Stimulated activated CD8-positive, alpha-beta memory T cell treated with anti-CD3 and anti-CD28 coated beads, Interleukin-4, amount 100 ng/mL, for 4 hours (primary cell): ENCODE data around the gene FGR.
"Not testable (repeated sequence)": the region's sequence is repeated elsewhere in the genome, so short reads cannot be mapped to it uniquely, and the experiment has no call there.

ENCODE experiments used
- DNase-seq, 2 donors: peaks; one replicate each; pipeline ENCODE4 v3.0.0-alpha.2; 2020; ENCODE audit warnings: low read depth in 2 of 2, low spot score in 1 of 2

Gene FGR

GRCh38 chr1:27634985-27635367 lies at the start of gene FGR:
FGR (minus strand) TSS chr1:27635185; CDS start chr1:27623916, 11,269 bp downstream.
- DNase-seq = no peak

GRCh38 chr1:27684176-27684575 lies 49.2 kb upstream of the FGR start:
- no peak for DNase-seq

- DNase-seq = no peak
Observed at GRCh38 chr1:27682351-27682944, 47.5 kb upstream of the FGR start.

GRCh38 chr1:27681580-27681979 lies 46.6 kb upstream of the FGR start:
- not testable (repeated sequence) for DNase-seq

DNA sequence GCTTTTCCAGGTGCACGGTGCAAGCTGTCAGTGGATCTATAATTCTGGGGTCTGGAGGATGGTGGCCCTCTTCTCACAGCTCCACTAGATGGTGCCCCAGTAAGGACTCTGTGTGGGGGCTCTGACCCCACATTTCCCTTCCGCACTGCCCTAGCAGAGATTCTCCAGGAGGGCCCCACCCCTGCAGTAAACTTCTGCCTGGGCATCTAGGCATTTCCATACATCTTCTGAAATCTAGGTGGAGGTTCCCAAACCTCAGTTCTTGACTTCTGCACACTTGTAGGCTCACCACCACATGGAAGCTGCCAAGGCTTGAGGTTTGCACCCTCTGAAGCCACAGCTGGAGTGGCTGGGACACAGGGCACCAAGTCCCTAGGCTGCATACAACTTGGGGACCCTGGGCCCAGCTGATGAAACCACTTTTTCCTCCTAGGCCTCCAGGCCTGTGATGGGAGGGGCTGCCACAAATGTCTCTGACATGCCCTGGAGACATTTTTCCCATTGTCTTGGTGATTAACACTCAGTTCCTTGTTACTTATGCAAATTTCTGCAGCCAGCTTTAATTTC lies 45.3 kb upstream of the FGR start:
- DNase-seq = not testable (repeated sequence)

DNA sequence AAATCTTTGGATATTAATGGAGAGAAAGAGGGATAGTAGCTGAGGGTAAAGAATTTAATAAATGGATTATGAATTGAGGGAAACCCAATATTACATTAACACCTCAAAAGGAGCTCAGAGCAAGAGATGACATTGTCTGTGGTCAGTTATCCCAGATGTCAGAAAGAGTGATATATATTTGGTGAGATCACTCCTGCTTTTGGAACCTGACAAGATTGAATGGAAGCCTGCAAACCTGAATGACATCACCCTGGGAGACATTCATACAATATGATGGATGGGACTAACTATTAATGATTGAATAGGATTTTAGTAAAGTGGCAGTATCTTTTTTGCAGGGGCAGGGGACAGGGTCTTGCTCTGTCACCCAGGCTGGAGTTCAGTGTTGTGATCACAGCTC lies 43.8 kb upstream of the FGR start:
- DNase-seq = no peak

DNA sequence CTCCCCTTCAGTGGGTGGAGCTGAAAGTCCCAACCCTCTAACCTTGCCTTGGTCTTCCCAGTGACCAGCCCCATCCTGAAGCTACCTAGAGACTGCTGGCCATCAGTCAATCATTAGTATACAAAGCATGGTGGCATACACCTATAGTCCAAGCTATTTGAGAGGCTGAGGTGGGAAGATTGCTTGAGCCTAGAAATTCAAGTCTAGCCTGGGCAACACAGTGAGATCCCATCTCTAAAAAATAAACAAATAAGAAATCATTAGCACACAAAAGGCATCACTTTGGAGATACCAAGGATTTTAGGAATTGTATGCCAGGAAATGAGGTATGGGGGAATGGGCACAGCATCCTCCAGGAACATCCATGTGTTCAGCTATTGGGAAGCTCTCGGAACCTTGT lies 41.4 kb upstream of the FGR start:
- no peak for DNase-seq

DNA sequence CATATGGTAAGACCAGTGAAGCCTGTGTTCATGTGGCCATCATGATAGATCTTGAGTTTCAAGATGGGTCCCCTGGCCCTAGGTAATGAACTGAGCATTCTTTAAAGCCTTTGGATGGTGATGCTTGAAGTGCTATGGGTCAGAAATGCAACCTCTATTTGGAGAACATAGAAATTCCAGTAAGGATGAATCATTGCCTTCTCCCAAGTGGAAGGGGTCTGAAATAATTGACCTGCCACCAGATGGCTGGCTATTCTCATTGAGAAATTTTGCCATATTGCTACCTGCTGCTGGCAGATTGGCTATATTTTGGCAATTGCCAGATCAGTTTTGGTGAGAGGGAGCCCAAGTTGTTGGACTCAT lies 37.7 kb upstream of the FGR start:
- DNase-seq = no peak

DNA sequence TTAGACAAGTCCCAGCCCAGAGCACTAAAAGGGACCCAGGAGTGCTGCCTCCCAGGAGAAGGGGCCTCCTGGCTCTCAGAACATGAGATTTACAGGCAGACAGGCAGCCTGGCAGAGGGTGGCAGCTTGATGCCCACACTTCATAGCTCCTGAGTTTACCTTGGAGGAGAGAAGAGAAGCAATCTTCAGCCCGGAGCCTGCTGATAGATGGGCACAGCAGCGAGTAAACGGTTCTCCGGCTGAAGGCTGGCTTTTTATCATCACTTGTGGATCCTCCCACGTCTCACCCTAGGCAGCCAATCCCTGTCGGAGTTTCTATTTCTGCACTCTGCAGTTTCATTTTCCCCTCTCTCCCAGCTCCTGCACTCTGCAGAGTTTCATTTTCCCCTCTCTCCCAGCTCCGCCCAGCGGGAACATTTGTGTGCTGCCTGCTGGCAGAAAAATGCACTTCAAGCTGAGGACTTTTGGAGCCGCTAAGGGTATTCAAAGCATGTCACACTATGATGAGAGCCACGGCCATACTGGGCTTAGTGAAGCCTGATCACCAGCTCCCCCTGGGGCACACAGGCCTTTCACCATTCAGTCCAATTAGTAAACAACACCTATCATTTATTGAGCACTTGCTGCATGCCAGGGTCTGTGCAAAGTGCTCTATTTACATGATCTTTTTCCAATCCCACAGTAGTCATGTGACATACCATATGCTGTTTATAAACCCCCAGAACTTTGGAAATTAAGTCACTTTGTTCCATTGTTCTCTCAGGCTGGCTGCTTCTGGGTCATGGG lies 37.2 kb upstream of the FGR start, which contains the start of gene IFI6:
Gene IFI6, minus strand, starts transcription at position 229 of the 786 bp plus-strand sequence. CDS start 2,878 bp downstream, outside the sequence.
- DNase-seq = peak; percentile 54 to 59

GRCh38 chr1:27669876-27670275 lies 34.9 kb upstream of the FGR start:
- no peak for DNase-seq

DNA sequence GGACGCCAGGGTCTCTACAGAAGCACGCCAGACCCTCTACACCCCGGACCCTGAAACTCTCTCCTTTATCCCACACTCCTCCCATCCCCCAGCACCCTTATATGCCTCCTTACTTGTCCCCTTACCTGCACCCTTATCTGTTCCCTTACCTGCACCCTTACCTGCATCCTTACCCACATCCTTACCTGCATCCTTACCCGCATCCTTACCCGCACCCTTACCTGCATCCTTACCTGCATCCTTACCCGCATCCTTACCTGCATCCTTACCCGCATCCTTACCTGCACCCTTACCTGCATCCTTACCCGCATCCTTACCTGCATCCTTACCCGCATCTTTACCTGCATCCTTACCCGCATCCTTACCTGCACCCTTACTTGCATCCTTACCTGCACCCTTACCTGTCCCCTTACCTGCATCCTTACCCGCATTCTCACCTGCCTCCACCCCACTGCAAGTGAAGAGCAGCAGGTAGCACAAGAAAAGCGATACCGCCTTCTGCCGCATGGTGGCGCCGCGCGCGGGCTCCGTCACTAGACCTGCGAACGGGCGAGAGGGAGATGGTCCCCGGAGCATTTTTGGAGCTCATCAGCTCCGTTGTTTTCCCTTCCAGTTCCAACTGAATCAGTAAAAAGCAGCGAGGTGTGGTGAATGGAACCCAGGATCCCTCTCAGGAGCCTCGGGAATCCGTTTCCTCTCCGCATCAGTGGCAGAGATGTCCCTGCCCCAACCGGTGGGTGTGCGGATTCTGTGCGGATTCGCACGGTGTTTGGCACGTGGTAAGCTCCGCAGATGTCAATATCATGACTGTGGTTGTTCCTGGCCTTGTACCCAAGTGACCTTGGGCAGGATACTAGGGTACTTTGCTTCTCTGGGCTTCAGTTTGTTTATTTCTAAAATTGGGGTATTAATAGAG lies 34.1 kb upstream of the FGR start:
- DNase-seq = peak; percentile 72 to 85

GRCh38 chr1:27668121-27668807 lies 33.3 kb upstream of the FGR start:
- no peak for DNase-seq

DNA sequence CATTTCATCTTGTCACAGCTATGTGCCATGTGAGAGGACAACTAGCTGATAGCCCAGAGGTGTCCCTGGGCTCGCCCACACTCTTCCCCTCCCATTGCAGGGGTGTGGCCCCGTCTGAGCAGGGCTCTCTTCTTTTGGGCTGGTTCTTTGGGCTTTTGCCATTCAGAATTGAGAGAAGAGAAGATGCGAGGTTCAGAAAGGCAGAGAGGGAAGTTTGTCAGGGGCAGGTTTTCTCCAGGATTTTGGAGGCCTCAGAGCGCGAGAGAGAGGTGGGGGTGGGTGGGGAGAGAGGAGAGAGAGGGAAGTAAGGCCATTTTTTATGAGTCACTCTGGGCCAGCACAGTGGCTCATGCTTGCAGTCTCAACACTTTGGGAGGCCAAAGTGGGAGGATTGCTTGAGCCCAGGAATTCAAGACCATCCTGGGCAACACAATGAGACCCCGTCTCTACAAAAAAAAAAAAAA lies 31.8 kb upstream of the FGR start:
- no peak for DNase-seq

DNA sequence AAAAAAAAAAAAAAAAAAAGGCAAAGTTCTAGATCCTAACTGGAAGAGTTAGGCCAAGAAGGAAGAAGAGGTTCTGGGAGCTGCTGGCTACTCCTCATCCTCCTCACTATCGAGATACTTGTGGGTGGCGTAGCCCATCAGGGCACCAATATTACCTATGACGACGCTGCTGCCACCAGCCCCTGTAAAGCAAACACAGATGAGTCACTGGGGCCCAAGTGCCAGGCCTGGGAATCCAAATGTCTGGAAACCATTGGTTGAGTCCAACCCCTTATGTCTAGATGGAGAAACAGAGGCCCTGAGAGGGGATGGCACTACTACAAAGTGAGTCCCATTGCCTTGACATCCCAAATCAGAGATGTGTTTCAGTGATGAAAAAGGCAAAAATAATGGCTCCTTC lies 31.3 kb upstream of the FGR start:
- no peak for DNase-seq

DNA sequence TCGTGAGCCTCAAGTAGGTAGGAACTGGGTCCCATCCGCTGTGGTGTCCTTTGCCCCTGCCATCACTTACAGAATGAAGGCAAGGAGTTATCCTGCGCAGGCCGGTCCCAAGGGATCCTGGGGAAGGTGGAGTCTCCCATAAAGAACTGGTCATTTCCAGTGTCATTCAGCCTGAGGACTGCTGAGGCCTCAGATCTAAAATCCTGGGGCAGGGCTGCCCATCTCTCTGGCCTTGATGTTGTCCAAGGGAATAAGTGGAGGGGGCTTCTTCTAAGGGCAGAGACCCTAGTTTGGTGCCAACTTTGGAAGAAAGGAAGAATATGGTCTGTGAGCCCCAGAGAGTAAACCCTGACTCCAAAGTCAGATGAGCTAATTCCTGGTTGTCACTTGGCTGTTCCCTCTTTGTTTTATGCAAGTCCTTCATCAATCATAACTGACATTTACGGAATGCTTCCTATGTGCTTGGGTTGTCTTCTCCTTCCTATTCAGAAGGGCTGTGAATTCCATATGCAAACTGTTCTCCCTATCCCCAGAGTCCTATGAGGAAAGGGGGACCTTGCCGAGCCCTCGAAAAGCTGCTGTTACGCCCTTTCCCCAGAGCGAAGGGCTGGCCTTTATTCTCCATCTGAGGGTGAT lies 30.1 kb upstream of the FGR start:
- no peak for DNase-seq

GRCh38 chr1:27664291-27664690 lies 29.3 kb upstream of the FGR start:
- no peak for DNase-seq

DNA sequence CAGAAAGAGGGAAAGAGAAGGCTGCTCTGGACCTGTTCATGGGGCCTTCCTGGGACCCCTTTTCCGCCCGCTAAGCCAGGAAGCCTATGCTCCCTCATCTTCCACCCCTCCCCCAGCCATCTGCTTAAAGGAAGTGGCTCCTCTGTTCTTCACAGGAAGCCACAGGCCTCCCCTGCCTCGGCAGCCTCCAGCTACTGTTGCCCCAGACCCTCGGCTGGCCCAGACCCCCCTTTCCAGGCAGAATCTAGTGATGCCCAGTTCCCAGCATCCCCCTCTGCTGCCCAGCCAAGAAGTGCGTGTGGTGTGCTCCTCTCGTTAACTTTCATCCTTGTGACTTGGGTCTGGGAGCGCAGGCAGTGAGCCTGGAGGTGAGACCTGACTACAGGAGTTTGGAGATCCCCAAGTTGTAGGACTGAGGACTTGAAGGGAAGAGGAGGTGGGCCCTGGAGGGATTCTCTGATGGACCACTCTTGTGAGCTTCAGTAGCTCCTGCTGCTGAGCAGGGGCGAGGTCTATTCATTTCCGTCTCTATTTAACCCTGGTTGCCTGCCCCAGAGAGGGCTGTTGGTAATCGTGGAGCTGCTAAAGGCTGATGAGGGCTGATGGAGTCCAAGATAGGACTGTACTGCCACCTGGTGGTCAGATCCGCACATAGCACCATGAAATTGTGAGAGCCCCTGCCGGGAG lies 27.9 kb upstream of the FGR start:
- peak; percentile 76 to 96 for DNase-seq

GRCh38 chr1:27662261-27662660 lies 27.3 kb upstream of the FGR start:
- no peak for DNase-seq

GRCh38 chr1:27661412-27662075 lies 26.6 kb upstream of the FGR start:
- no peak for DNase-seq
